GM12874 (cell line): Measurements from ENCODE around the gene C12orf42.

Source experiments
- CTCF ChIP-seq: IDR thresholded peaks from 2 replicates; pipeline ENCODE4 v1.5.1; 2011; ENCODE audit warnings: low read depth, mild to moderate bottlenecking, control low read depth, low read length, moderate library complexity; ENCODE audit not compliant: insufficient read depth

C12orf42 gene

GRCh38 chr12:103382736-103383346, 112.9 kb downstream of the C12orf42 start:
- TF ChIP-seq CTCF = no peak

- no peak for TF ChIP-seq CTCF
Measured at GRCh38 chr12:103382119-103382518, 113.6 kb downstream of the C12orf42 start.

- TF ChIP-seq CTCF = no peak
Measured at GRCh38 chr12:103379670-103380069, 116.1 kb downstream of the C12orf42 start.

- no peak for TF ChIP-seq CTCF
Measured at GRCh38 chr12:103373088-103373523, 122.7 kb downstream of the C12orf42 start.

- TF ChIP-seq CTCF = no peak
Measured at GRCh38 chr12:103369929-103370328, 125.8 kb downstream of the C12orf42 start.

- no peak for TF ChIP-seq CTCF
Measured at GRCh38 chr12:103368167-103368566, 127.6 kb downstream of the C12orf42 start.

- TF ChIP-seq CTCF = no peak
Measured at GRCh38 chr12:103354403-103354802, 141.4 kb downstream of the C12orf42 start.
